NCI-H524 (cell line): ENCODE data around the gene GPATCH3.
"Not testable (repeated sequence)": the region's sequence is repeated elsewhere in the genome, so short reads cannot be mapped to it uniquely, and the experiment has no call there.

Source experiments
- DNase-seq, 2 experiments: peaks; one replicate each; lab custom pipeline; 2025; lab: John Stamatoyannopoulos, UW

Gene GPATCH3

GRCh38 chr1:26900001-26900814 is at the start of gene GPATCH3:
Gene GPATCH3, minus strand, starts transcription at chr1:26900467. Its CDS starts 25 bp downstream, at chr1:26900442.
- peak; percentile 87 to 94 for DNase-seq

- no peak for DNase-seq
Observed at GRCh38 chr1:26949926-26950319, 49.7 kb upstream of the GPATCH3 start.

GRCh38 chr1:26949266-26949925 is 49.1 kb upstream of the GPATCH3 start:
- DNase-seq = no peak

GRCh38 chr1:26948725-26949057 is 48.4 kb upstream of the GPATCH3 start:
- not testable (repeated sequence) for DNase-seq

- no peak for DNase-seq
Observed at GRCh38 chr1:26946270-26946669, 46.0 kb upstream of the GPATCH3 start.

GRCh38 chr1:26945728-26946127 is 45.5 kb upstream of the GPATCH3 start:
- DNase-seq = no peak

GRCh38 chr1:26945138-26945537 is 44.9 kb upstream of the GPATCH3 start:
- no peak for DNase-seq

- no peak for DNase-seq
Observed at GRCh38 chr1:26942656-26943055, 42.4 kb upstream of the GPATCH3 start.

GRCh38 chr1:26941311-26941710 is 41.0 kb upstream of the GPATCH3 start:
- DNase-seq = no peak

GRCh38 chr1:26938659-26939025 is 38.4 kb upstream of the GPATCH3 start:
- DNase-seq = no peak

GRCh38 chr1:26938004-26938658 is 37.9 kb upstream of the GPATCH3 start:
- DNase-seq = no peak

- no peak for DNase-seq
Observed at GRCh38 chr1:26936823-26937222, 36.6 kb upstream of the GPATCH3 start.

GRCh38 chr1:26932531-26932930 is 32.3 kb upstream of the GPATCH3 start:
- no peak for DNase-seq

- no peak for DNase-seq
Observed at GRCh38 chr1:26923711-26924110, 23.4 kb upstream of the GPATCH3 start.

- no peak for DNase-seq
Observed at GRCh38 chr1:26922901-26923300, 22.6 kb upstream of the GPATCH3 start.

GRCh38 chr1:26922431-26922729 is 22.1 kb upstream of the GPATCH3 start:
- DNase-seq = no peak

- peak; percentile 87 to 96 for DNase-seq
Observed at GRCh38 chr1:26921540-26922430, 21.5 kb upstream of the GPATCH3 start, which contains the start of gene NUDC. Gene NUDC, plus strand, starts transcription at chr1:26921743. Its CDS starts 106 bp downstream, at chr1:26921849.

- DNase-seq = no peak
Observed at GRCh38 chr1:26921126-26921539, 20.9 kb upstream of the GPATCH3 start.

- DNase-seq = no peak
Observed at GRCh38 chr1:26915204-26915842, 15.1 kb upstream of the GPATCH3 start.

GRCh38 chr1:26913754-26914619 is 13.7 kb upstream of the GPATCH3 start, which contains the start of gene NR0B2:
Gene NR0B2, minus strand, starts transcription at chr1:26913975. Its CDS starts 35 bp downstream, at chr1:26913940.
- peak; percentile 55 to 76 for DNase-seq

- DNase-seq = no peak
Observed at GRCh38 chr1:26913389-26913753, 13.1 kb upstream of the GPATCH3 start.
